HepG2 (cell line): Measurements from ENCODE around the gene ZWILCH. TPM values are rescaled to one million over a fixed set of nuclear protein-coding genes. Genes with fewer than 3 reads are reported as not detected.

ENCODE experiments used
- E2F1 ChIP-seq: sonication (generic); formaldehyde crosslinking; IDR thresholded peaks from 2 replicates; pipeline ENCODE4 v1.5.0; 2020; ENCODE audit warnings: missing genetic modification reagents
- E2F2 ChIP-seq: sonication (generic); formaldehyde crosslinking; IDR thresholded peaks from 2 replicates; pipeline ENCODE4 v1.4.0; 2020; ENCODE audit warnings: missing genetic modification reagents, borderline replicate concordance
- GATAD1 ChIP-seq: IDR thresholded peaks from 2 replicates; pipeline ENCODE4 v1.6.1; 2016; ENCODE audit warnings: missing genetic modification reagents, missing compliant biosample characterization
- HBP1 ChIP-seq: IDR thresholded peaks from 2 replicates; pipeline ENCODE4 v1.6.1; 2016; ENCODE audit warnings: low read depth, control low read depth
- HDAC1 ChIP-seq: sonication (generic); formaldehyde crosslinking; IDR thresholded peaks from 2 replicates; pipeline ENCODE4 v1.5.1; 2020; ENCODE audit warnings: mild to moderate bottlenecking, missing genetic modification reagents
- HNRNPL ChIP-seq: fragments of 200-400 bp; formaldehyde crosslinking; IDR thresholded peaks from 2 replicates; pipeline ENCODE4 v1.6.1; 2017; ENCODE audit warnings: mild to moderate bottlenecking, low read depth, low read length
- IKZF1 ChIP-seq: fragments of 450-650 bp; IDR thresholded peaks from 2 replicates; pipeline ENCODE4 v1.7.1; 2016
- NONO ChIP-seq, 2 experiments: fragments of 450-650 bp in 1 of 2; sonication (generic) in 1 of 2; formaldehyde crosslinking in 1 of 2; IDR thresholded peaks in 1 of 2; conservative IDR thresholded peaks in 1 of 2; 2 replicates each; pipeline versions ENCODE4 v1.6.1 to v1.8.0; 2017 to 2022; ENCODE audit warnings: mild to moderate bottlenecking in 1 of 2, missing genetic modification reagents in 1 of 2, moderate library complexity in 1 of 2
- NPAS2 ChIP-seq: sonication (generic); formaldehyde crosslinking; IDR thresholded peaks from 2 replicates; pipeline ENCODE4 v1.8.0; 2022; ENCODE audit warnings: mild to moderate bottlenecking, missing genetic modification reagents, borderline replicate concordance
- PLSCR1 ChIP-seq: sonication (generic); formaldehyde crosslinking; IDR thresholded peaks from 2 replicates; pipeline ENCODE4 v1.5.0; 2020; ENCODE audit warnings: missing genetic modification reagents, mild to moderate bottlenecking, borderline replicate concordance
- SMAD9 ChIP-seq: sonication (generic); formaldehyde crosslinking; IDR thresholded peaks from 2 replicates; pipeline ENCODE4 v1.5.1; 2020; ENCODE audit warnings: mild to moderate bottlenecking, missing genetic modification reagents
- SMC3 ChIP-seq: IDR thresholded peaks from 2 replicates; pipeline ENCODE4 v1.6.1; 2011; ENCODE audit warnings: low read length, improper control_type of control experiment
- TCF7 ChIP-seq: sonication (generic); IDR thresholded peaks from 2 replicates; pipeline ENCODE4 v1.6.1; 2016; ENCODE audit warnings: antibody characterized with exemption, low read depth
- WIZ ChIP-seq: sonication (generic); formaldehyde crosslinking; IDR thresholded peaks from 2 replicates; pipeline ENCODE4 v1.5.1; 2020; ENCODE audit warnings: mild to moderate bottlenecking, missing genetic modification reagents
- XRCC5 ChIP-seq: fragments of 200-400 bp; formaldehyde crosslinking; optimal IDR thresholded peaks from 2 replicates; pipeline ENCODE3; 2017; ENCODE audit warnings: mild to moderate bottlenecking, low read length
- YEATS2 ChIP-seq: sonication (generic); formaldehyde crosslinking; IDR thresholded peaks from 2 replicates; pipeline ENCODE4 v1.4.0; 2020; ENCODE audit warnings: missing genetic modification reagents, borderline replicate concordance
- ZBTB38 ChIP-seq: sonication (generic); formaldehyde crosslinking; IDR thresholded peaks from 2 replicates; pipeline ENCODE4 v1.5.1; 2020; ENCODE audit warnings: mild to moderate bottlenecking, missing genetic modification reagents
- ZBTB4 ChIP-seq: sonication (generic); formaldehyde crosslinking; IDR thresholded peaks from 2 replicates; pipeline ENCODE4 v1.4.0; 2020; ENCODE audit warnings: missing genetic modification reagents, mild to moderate bottlenecking, borderline replicate concordance
- ZNF274 ChIP-seq: sonication (generic); formaldehyde crosslinking; IDR thresholded peaks from 2 replicates; pipeline ENCODE4 v1.5.1; 2020; ENCODE audit warnings: mild to moderate bottlenecking, missing genetic modification reagents
- ZNF546 ChIP-seq: sonication (generic); formaldehyde crosslinking; conservative IDR thresholded peaks from 2 replicates; pipeline ENCODE4 v1.8.1; 2023; ENCODE audit warnings: mild to moderate bottlenecking, missing genetic modification reagents
- ZNF749 ChIP-seq: sonication (generic); formaldehyde crosslinking; IDR thresholded peaks from 2 replicates; pipeline ENCODE4 v1.8.0; 2022; ENCODE audit warnings: mild to moderate bottlenecking, missing genetic modification reagents, moderate library complexity, borderline replicate concordance
- ZNF772 ChIP-seq: sonication (generic); formaldehyde crosslinking; IDR thresholded peaks from 2 replicates; pipeline ENCODE4 v1.5.0; 2020; ENCODE audit warnings: mild to moderate bottlenecking, missing genetic modification reagents
- polyA plus RNA-seq, 8 experiments: library from polyadenylated mRNA; depleted of rRNA in 3 of 8; stranded (reverse) in 7 of 8; unstranded in 1 of 8; fragments of >200 nt; fragmentation: Illumina TruSeq in 4 of 8; extraction: Trizol in 4 of 8; gene quantifications; 2 replicates each; pipeline versions ENCODE4 v1.2.1 to v1.2.3, GENCODE V29; 2011 to 2016; ENCODE audit warnings: low read depth in 4 of 8, missing spikeins in 1 of 8, mixed read lengths in 1 of 8; ENCODE audit not compliant: insufficient read depth in 1 of 8
- total RNA-seq, 5 experiments: library from RNA; depleted of rRNA; stranded (reverse); fragments of >200 nt; fragmentation: Illumina TruSeq; extraction: Trizol; gene quantifications; 2 replicates each; pipeline ENCODE4 v1.2.3, GENCODE V29; 2016; ENCODE audit warnings: low read depth in 1 of 5

The ZWILCH gene
- total and polyA plus RNA-seq, 2 of the 13 experiments (the other 11 are each of a cell fraction or from before 2014, with no cell fraction given) = 9.5 to 27.8 TPM

- TF ChIP-seq E2F1 (CRISPR knock-in tag) (peak; percentile 48; the same call in 1 of the 2 replicates), ZBTB38 (CRISPR knock-in tag) (no peak), HNRNPL (0 out of 2 replicates have a peak, but pooled peaks have one; percentile 15), YEATS2 (peak; percentile 97), GATAD1 (CRISPR knock-in tag) (peak; percentile 75; the same call in 1 of the 2 replicates), WIZ (CRISPR knock-in tag) (no peak), SMAD9 (CRISPR knock-in tag) (no peak), NPAS2 (CRISPR knock-in tag) (no peak), XRCC5 (no peak), ZNF772 (CRISPR knock-in tag) (no peak), ZNF546 (peak; percentile 85), HBP1 (CRISPR knock-in tag) (peak; percentile 80), SMC3 (no peak), NONO (IDR thresholded peaks at IDR 0.05) (no peak), NONO (CRISPR knock-in tag; conservative IDR thresholded peaks at IDR 0.05) (peak; percentile 68), E2F2 (CRISPR knock-in tag) (no peak), IKZF1 (no peak), ZNF749 (no peak), PLSCR1 (CRISPR knock-in tag) (no peak), HDAC1 (CRISPR knock-in tag) (peak; percentile 94), ZBTB4 (CRISPR knock-in tag) (no peak), TCF7 (no peak), ZNF274 (CRISPR knock-in tag) (peak; percentile 43; the same call in 1 of the 2 replicates)
Measured at GRCh38 chr15:66504563-66505429, at the start of gene ZWILCH, which contains the start of gene RPL4 (continued).
